HUDEP-2 (cell line): Measurements from ENCODE around the gene PLGRKT.
"Not testable (repeated sequence)": the region's sequence is repeated elsewhere in the genome, so short reads cannot be mapped to it uniquely, and the experiment has no call there.

Experiments used
- DNase-seq, 76 experiments: peaks; one replicate each; lab custom pipeline; 2025; ENCODE audit not compliant: unreplicated experiment in 76 of 76; lab: John Stamatoyannopoulos, UW

The PLGRKT gene

DNA sequence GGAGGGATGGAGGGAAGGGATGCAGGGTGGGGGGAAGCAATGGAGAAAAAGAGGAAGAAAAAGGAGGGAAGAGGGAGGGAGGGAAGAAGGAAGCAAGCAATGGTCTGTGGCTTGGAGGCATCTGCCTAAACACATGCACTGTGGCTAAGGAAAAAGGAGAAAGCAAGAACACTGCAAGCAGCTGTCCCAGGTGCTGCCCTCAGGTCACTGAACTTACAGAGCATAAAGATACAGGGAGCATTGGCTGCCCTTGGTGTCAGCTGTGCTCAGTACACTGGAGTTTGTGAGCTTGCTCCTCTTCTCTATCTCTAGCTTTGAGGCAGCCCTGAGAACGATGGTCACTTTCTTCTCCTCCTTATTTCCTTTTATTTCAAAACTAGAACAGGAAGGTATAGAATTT lies 116.1 kb downstream of the PLGRKT start:
- not testable (repeated sequence) for DNase-seq

DNA sequence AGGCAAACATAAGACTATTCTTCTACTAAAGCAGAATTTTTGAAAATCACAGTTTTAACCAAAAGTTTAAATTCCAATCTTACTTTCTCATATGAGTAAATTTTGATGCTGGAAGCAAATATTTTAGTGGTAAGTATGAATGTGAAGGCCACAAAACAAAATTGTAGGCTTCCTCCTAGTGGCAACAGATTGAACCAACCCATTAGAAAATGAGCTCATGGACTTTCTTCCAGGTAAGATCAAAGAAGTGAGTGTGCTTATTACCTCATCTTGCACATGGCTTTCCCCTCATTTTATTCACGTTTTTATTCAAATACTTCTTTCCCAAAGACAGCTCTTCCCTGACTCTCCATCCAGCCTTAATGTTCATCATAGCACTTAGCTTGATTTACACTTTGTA lies 116.7 kb downstream of the PLGRKT start:
- DNase-seq, result no peak

DNA sequence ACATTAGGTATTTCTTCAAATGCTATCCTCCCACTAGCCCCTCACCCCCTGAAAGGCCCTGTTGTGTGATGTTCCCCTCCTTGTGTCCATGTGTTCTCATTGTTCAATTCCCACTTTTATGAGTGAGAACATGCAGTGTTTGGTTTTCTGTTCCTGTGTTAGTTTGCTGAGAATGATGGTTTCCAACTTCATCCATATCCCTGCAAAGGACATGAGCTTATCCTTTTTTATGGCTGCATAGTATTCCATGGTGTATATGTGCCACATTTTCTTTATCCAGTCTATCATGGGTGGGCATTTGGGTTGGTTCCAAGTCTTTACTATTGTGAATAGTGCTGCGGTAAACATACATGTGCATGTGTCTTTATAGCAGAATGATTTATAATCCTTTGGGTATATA lies 121.3 kb downstream of the PLGRKT start:
- DNase-seq, result not testable (repeated sequence)

DNA sequence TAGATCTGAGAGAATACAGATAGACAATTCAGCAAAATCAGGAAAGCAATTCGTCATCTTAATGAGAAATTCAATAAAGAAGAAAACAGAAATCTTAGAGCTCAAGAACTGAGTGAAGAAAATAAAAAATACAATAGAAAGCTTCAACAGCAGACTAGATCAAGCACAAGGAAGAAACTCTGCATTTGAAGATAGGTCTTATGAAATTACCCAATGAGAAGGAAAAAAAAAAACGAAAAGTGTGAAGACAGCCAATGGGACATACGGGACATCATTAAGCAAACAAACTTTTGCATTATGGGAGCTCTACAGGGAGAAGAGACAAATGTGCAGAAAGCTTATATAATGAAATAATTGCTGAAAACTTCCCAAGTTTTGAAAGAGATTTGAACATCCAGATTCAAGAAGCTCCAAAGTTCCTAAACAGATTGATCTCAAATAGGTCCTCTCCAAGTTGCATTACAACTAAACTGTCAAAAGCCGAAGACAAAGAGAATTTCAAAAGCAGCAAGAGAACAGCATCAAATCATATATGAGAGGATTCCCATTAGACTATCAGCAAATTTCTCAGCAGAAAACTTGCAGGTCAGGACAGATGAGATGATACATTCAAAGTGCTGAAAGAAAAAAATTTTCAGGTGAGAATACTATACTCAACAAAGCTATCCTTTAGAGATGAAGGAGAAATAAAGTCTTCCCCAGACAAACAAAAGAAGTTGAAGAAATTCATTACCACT lies 122.4 kb downstream of the PLGRKT start:
- DNase-seq, result no peak

DNA sequence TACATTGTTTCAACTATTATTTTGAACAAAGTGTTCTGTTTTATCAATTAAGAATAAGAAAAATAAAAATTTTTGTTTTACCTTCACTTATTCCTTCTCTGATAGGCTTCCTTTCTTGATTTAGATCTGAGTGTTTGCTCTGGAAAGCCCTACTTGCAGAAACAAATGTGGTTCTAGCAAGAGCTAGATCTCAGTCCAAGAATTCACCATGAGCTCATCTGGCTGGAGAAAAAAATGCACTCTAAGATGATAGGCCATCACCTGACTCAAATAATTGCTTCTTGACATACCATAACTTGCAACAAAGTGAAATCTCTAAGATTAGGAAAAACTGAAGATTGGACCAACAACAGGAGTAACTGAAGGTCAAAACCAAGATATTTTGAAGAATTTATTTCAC lies 126.9 kb downstream of the PLGRKT start:
- no peak for DNase-seq
